Measurements from ENCODE around the gene TOGARAM1.

DNA sequence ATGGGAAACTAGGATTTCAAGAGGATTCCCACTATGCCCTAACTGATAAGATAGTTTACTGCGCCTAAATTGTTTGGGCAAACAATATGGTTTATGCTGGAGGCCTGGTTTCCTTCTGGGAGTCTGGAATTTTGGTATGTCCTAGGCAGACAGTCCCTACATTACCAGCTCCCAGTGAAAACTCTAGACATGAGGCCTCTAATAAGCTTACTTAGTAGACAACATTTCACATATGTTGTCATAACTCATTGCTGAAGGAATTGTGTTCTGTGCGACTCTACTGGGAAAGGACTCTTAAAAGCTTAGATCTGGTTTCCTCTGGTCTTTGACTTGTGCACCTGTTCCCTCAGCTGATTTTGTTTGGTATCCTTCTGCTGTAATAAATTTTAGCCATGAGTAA, 104.0 kb downstream of the TOGARAM1 start:
- TF ChIP-seq CTCF (IDR thresholded peaks at IDR 0.05) (no peak), POLR2A (IDR thresholded peaks at IDR 0.05) (no peak)

Measured in right lobe of liver (tissue), 4 donors.